Nucleus accumbens (tissue), 56 donors: ENCODE measurements around the gene AIDA.

Experiments
- DNase-seq, 56 donors: peaks; one replicate each; lab custom pipeline; 2025; lab: John Stamatoyannopoulos, UW

AIDA gene

DNA sequence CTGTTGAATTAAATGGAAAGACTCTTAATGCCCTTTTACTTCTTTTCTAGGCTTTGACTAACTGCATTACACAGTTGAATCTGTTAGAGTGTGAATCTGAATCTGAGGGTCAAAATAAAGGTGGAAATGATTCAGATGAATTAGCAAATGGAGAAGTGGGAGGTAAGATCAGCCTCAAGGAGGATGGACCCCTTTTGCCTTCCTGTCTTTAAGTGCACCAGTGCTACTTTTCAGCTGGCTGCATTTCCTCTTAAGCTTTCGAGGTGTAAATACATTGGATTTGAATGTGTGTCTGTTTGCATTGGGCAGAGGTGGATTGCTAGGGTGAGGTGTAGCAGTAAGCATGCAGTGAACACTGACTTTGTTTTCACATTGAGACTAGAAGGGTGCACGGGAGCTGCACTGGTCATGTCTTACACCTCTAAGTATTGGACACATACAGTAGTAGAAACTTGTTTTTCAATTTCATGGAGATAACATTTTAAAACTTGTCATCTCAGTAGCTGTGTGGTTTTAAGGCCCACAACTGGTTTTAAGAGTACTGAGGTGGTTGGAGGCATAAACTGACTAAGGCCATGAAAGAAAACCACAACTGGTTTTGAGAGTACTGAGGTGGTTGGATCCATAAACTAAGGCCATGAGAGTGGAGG lies 59.0 kb downstream of the AIDA start:
- no peak for DNase-seq

DNA sequence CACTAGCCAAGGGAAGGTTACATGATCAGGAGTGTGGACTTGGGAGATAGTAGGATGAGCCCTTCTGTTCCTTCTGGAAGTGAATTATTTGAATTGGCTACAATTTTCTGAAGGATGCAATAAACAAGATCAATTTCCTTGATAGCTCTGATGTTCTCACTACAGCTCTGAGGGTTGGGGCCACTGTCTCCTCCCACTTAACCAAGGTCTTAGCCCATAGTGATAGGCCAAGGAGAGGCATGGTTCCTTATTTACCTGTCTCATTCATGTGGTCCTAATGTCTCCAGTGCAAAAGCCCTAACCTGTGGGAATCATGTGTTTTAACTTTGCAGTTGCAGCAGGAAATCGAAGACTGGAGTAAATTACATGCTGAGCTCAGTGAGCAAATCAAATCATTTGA lies 59.6 kb downstream of the AIDA start:
- DNase-seq = no peak

DNA sequence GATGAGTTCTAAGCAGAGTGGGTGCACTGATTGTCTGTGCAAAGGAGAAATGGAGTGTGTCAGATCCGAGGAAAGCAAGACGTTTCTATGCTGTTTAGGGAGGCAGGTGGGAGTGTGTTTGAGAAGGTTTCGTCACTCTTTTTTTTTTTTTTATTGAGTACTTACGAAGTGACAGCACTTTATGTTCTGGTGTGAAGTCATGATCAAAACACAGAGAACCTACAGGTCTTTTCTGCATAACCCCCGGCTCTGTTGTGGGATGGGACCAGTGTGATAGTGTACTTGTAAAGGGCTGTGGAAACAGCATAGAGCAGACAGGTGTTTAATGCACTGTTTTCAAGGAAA lies 67.7 kb downstream of the AIDA start:
- peak in 1 of 56 donors; percentile 56 for DNase-seq

DNA sequence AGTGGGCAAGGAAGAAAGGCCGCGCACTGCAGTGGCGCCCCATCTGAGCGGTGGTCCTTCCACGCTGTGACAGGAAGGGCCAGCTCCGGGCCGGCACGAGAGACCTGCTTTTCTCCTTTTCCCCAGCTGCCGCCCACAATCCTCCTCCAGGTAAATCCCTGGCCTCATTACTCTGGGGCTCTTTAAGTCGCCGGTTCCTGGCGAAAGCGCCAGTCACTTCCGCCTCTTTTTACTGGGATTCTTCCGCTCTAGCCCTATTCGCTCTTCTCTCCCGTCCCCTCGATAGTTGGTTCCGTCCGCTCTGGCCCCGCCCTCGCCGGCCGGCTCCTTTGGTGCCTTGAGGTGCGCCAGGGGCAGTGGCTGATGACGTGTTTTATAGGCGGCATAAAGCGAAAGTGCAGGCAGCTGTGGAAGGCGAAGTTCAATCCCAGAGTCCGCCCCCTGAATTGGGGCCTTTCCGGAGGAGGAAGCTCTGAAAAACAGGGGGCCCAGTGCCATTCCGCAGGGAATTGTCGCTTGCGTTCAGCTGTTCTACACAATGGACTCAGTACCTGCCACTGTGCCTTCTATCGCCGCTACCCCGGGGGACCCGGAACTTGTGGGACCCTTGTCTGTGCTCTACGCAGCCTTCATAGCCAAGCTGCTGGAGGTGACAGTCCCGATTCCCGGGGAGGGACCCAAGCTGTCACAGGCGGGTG lies 68.2 kb downstream of the AIDA start:
- DNase-seq = peak; percentile 41 to 98 (median 93)

DNA sequence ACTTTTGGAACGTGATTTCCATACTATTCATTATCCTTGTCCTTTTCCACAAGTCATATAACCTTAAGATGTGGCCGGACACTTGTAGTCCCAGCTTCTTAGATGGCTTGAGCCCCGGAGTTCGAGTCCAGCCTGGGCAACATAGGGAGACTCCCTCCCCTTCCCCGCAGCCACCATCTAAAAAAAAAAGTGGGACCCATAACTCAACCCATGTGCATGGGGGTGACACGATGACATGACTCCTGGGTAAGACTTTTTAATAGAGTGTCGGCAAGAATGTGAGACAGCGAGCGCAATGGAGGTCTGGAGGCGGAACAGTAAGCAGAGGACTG lies 68.7 kb downstream of the AIDA start:
- DNase-seq = no peak

DNA sequence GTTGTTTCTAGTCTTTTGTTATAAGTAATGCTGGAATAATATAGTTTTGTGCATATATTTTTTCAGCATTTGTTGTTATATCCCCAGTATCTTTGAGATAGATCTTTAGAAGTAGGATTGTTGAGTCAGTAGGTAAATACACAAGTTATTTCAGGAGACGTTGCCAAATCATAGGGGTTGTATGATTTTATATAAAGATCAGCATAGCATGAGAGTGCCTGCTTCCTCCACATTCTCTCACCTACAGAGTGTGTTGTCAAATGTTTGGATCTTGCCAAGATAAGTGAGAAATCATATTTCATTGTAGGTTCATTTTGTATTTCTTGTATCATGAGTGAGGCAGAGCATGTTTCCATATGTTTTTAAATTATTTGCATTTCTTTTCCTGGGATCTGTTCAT lies 69.8 kb downstream of the AIDA start:
- DNase-seq = no peak

DNA sequence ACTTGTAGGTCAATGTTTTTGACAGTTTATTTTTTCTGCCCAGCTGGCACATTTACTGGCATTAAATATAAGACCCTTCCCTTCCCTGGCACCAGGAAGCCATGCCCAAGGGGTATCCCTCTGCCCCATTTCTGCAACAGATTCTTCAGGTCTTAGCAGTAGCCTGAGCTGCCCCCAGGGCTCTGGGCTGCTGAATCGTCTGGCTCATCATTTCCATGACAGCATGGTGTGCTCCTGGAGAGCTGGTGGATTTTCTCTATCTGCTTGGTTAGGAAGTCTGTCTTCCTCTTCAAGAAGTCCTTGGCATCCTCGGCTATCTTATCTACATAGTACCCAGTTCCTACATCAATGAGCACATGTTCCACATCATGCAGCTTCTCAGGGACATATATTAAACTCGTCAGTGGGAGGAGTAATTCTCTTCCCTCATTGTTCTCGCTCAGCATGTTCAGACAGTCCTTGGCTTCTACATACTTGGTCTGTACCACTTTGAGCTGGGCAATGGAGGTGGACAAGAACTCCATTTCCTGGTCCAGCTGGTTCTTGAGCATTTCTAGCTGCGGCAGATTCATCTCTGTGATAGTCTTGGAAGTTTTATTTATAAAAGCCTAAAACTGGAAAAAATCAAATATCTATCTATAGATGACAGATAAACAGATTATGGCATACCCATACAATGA lies 70.9 kb downstream of the AIDA start:
- DNase-seq = no peak

DNA sequence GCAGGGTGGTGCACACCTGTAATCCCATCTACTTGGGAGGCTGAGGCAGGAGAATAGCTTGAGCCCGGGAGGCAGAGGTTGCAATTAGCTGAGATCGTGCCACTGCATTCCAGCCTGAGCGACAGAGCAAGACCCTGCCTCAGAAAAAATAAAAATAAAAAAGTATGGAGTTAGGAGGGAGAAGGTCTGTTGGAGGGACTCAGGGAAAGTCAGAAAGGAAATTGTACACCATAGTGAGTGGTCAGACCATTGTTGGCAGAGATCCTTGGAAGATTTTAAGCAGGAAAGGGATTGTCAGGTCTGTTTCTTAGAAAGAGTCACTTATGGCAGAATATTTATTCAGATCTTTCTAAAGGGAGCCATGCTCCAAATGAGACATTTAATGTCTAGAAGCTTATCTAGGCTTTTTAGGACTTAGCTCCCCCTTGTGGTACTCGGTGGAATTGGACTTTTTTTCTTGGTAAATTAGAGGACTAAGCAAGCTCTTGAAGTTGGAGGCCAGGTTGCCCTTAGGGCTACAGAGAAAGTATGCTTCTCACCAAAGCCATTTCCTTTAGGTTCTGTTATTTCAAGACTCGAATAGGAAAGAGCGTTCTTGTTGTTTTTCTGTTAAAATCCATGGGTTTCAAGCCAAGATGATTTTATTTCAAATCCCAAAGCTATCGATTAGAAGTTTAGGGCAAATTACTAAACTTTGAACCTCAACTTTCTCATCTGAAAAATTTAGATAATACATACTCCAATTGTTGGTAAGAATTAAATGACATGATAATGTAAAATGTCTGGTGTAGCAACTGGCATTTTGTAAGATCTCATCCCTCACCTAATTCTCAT lies 77.9 kb downstream of the AIDA start:
- peak in 24 of 56 donors; percentile 5 to 83 (median 32) for DNase-seq

DNA sequence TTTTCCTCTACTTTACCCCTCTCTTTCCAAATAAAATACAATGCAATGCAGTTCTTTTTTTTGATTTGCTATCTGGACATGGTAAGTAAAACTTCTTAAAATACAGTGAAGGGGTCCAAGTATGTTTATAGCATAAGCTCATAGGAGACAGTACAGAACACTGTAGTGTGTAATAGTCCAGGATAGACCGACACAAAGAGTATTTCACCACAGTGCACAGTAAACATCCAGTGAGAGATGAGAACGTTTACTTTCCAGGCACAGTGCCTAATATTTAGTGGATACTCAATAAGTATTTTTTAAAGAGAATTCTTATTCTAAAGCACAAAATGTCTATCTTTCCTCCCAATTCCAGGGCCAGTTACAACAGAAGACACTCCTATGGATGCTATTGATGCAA lies 79.5 kb downstream of the AIDA start:
- DNase-seq = no peak

DNA sequence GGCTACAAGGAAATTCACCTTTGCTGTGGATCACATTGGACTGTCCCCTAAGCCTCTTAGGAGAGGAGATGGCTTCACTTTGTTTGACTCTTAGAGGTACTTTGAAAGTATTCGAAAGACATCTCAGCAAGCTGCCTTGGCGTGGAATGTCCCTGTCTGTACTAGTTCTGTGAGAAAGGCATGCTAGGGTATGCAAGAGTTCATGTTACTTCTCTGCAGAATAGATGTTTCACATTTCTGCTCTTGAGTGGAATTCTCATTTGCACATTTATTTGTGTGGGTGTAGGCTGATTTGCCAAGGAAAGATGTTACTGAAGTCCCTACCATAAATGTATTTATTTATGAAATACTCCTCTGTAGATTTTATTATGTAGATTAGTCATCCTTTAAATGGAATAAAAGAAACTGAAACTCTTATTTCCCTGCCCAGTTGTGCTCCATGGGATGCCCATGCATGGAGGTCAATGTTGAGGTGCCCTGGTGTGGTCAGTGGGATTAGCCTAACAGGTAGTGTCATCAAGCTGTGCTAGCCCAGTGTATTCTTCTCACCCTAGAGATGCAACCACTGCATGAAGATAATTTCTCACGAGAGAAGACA lies 80.6 kb downstream of the AIDA start:
- DNase-seq = no peak

DNA sequence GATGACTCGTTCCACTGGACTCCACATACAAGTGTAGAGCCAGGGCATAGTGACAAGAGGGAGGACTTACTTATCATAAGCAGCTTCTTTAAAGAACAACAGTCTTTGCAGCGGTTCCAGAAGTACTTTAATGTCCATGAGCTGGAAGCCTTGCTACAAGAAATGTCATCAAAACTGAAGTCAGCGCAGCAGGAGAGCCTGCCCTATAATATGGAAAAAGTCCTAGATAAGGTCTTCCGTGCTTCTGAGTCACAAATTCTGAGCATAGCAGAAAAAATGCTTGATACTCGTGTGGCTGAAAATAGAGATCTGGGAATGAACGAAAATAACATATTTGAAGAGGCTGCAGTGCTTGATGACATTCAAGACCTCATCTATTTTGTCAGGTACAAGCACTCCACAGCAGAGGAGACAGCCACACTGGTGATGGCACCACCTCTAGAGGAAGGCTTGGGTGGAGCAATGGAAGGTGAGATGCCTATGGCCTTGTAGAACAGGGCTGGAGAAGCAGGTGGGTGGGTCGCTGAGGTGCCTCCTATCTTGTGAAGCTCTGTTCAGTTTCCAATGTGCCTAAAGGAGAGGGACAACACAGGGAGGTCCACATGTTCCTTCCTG lies 82.3 kb downstream of the AIDA start:
- peak in 4 of 56 donors; percentile 8 to 25 (median 16) for DNase-seq

DNA sequence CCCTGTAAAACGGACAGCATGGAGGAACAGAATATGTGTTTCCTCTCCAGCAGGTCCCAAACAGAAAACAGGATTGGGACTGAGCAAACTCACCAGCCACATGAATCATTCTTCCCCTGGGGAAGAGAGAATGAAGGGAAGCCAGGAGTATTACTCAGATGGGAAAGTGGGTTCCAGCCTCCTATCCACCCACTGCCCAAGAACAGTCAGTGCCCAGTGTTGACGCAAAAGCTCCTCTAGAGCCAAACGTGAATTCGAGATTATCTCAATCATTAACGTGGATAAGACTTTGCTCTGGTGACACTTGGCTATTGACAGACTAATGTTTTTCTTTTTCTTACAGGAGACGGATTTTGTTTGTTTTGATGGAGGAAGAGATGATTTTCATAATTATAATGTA lies 85.1 kb downstream of the AIDA start:
- DNase-seq = no peak

DNA sequence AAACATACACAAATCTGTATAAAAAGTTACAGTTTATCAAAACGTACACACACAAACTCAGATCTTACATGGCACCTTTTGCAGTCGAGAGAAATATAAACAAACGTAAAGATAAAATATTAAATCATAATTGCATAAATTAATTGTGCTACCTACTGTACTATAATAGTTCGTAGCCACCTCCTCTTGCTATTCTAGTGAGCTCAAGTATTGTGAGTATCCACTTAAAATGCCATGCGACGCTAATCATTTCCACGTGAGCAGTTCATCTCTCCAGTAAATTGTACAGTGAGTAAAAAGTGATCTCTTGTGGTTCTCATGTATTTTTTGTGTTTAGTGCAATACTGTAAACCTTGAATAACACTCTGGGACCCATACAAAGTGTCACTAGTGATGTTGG lies 88.1 kb downstream of the AIDA start:
- no peak for DNase-seq

DNA sequence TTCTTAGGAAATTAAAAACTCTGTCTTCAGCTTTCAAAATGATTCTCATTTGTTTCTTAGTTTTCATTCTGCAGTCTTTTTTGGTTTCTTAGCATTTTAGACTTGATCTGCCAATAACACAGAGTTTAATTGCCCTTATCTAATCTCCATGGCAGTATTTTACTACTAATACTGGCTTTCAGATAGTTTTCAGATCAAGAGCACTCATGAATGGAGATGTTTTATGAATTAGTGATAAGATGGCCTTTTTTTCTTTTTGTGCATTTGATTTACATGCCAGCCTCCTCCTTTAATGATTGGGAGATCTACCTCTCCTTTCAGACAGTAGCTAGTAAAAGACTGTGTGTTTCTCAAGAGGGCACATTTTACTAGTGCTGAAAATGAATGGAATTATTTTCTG lies 88.8 kb downstream of the AIDA start:
- DNase-seq = no peak

DNA sequence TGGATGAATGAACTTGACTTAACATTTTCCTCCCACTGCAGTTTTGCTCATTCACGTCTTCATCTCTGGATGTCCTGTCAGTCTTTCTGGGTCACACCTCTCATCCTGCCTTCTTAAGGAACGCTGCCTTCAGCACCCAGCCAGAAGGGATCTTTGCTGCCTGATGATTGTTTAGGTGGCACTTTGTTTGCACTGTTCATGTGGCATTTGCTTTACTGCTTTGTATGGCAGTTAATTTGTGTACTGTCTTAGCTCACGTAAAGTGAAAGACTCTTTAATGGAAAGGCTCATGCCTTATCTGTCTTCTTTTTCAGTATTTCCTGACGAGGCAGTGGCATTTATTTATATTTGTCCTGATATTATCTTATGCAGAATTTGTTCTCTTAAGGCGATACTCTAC lies 89.5 kb downstream of the AIDA start:
- no peak for DNase-seq

DNA sequence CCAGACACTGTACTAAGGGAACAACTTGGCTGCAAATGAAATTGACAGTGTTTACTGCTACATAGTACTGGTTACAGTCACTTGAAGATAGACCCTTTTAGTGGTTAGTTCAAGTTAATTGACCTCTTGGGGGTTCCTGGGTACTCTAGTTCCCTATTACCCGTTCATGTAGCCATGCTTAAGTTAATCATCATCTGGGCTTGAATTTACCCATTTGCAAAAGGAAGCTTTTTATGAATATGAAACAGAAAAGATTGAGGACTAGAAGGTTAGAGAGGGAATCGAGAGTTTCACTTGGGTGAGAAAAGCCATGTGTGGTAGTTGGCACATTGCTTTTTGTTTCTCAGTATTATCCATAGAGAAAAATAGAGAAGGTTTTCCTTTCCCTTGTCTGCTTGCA lies 91.7 kb downstream of the AIDA start:
- no peak for DNase-seq

DNA sequence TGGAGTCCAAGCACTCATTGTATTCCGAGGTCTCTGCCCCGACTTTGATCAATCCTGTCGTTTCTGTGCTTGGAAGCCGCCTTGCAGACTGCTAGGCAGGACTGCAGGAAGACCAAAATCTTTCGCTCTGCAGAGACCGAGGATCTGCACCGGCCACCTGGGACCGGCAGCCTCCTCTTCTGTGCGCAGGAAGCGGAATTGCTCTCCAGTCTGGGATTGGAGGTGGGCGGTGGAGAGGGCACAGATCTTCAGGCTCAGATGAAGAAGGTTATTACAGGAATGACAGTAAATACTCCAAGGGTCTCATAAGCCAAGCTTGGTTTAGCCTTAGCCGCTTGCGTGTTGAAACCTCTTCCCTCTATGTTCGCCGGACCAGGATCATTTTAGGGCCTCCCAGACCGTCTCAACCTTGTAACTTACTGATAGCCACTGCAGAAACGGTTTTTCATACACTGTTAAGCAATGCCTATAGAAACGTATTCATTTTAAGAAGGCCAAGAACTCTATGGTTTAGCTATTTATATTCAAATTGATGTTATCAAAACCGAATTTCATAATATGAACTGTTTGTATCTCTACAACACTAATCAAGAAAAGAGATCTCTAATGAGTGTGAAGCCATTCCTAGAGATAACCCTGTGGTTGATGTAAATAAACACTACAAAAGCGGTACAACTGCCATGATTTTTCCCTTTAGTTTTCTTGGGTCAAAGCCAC lies 93.3 kb downstream of the AIDA start:
- DNase-seq = peak in 20 of 56 donors; percentile 2 to 48 (median 26)
